HuH-7 (cell line): ENCODE measurements around the gene DCDC2.
"Not testable (repeated sequence)": the region's sequence is repeated elsewhere in the genome, so short reads cannot be mapped to it uniquely, and the experiment has no call there.

Source experiments
- DNase-seq: peaks from one replicate; pipeline ENCODE4 v3.0.0; 2011; ENCODE audit warnings: low spot score

The DCDC2 gene

GRCh38 chr6:24219670-24220069, 138.2 kb downstream of the DCDC2 start:
- DNase-seq: no peak

GRCh38 chr6:24214984-24215383, 142.9 kb downstream of the DCDC2 start:
- DNase-seq: no peak

GRCh38 chr6:24207413-24207812, 150.4 kb downstream of the DCDC2 start:
- DNase-seq: no peak

GRCh38 chr6:24205020-24205492, 152.8 kb downstream of the DCDC2 start:
- DNase-seq: no peak

- DNase-seq: not testable (repeated sequence)
Observed at GRCh38 chr6:24204113-24204512, 153.7 kb downstream of the DCDC2 start.

- DNase-seq: no peak
Observed at GRCh38 chr6:24197892-24198291, 160.0 kb downstream of the DCDC2 start.

- DNase-seq: no peak
Observed at GRCh38 chr6:24195836-24196597, 161.8 kb downstream of the DCDC2 start.

GRCh38 chr6:24194978-24195700, 162.7 kb downstream of the DCDC2 start:
- DNase-seq: no peak

GRCh38 chr6:24193364-24193763, 164.5 kb downstream of the DCDC2 start:
- DNase-seq: no peak

GRCh38 chr6:24191346-24191745, 166.5 kb downstream of the DCDC2 start:
- DNase-seq: no peak

GRCh38 chr6:24188578-24189080, 169.2 kb downstream of the DCDC2 start:
- no peak for DNase-seq

- DNase-seq: no peak
Observed at GRCh38 chr6:24187965-24188577, 169.8 kb downstream of the DCDC2 start.

- no peak for DNase-seq
Observed at GRCh38 chr6:24186349-24186748, 171.5 kb downstream of the DCDC2 start.

- no peak for DNase-seq
Observed at GRCh38 chr6:24183584-24183983, 174.3 kb downstream of the DCDC2 start.

GRCh38 chr6:24157886-24158285, 200.0 kb downstream of the DCDC2 start:
- DNase-seq: no peak

GRCh38 chr6:24154121-24154520, 203.7 kb downstream of the DCDC2 start:
- no peak for DNase-seq

- DNase-seq: no peak
Observed at GRCh38 chr6:24152014-24152413, 205.8 kb downstream of the DCDC2 start.

GRCh38 chr6:24149836-24150235, 208.0 kb downstream of the DCDC2 start:
- no peak for DNase-seq

- DNase-seq: no peak
Observed at GRCh38 chr6:24149296-24149695, 208.6 kb downstream of the DCDC2 start.

- DNase-seq: no peak
Observed at GRCh38 chr6:24148684-24149083, 209.2 kb downstream of the DCDC2 start.

- DNase-seq: no peak
Observed at GRCh38 chr6:24148154-24148570, 209.7 kb downstream of the DCDC2 start.

- no peak for DNase-seq
Observed at GRCh38 chr6:24147511-24148153, 210.2 kb downstream of the DCDC2 start.
